Ovary (tissue), 3 donors: Measurements from ENCODE around the gene GRID1.

Experiments
- POLR2A ChIP-seq: fragments of 450-650 bp; IDR thresholded peaks from one replicate; pipeline ENCODE4 v1.6.1; 2017; ENCODE audit warnings: antibody characterized with exemption, mild to moderate bottlenecking, moderate library complexity
- TF ChIP-seq, protein P1 (sequence below), 3 donors: fragments of 450-650 bp in 2 of 3; fragments of 200-600 bp in 1 of 3; IDR thresholded peaks; one replicate each; pipeline versions ENCODE4 v1.5.1 to v1.8.0; 2016 to 2022; ENCODE audit warnings: antibody characterized with exemption in 3 of 3, mild to moderate bottlenecking in 1 of 3
- donor health status: DM: no; HTN: no; CAD: no.

DNA sequence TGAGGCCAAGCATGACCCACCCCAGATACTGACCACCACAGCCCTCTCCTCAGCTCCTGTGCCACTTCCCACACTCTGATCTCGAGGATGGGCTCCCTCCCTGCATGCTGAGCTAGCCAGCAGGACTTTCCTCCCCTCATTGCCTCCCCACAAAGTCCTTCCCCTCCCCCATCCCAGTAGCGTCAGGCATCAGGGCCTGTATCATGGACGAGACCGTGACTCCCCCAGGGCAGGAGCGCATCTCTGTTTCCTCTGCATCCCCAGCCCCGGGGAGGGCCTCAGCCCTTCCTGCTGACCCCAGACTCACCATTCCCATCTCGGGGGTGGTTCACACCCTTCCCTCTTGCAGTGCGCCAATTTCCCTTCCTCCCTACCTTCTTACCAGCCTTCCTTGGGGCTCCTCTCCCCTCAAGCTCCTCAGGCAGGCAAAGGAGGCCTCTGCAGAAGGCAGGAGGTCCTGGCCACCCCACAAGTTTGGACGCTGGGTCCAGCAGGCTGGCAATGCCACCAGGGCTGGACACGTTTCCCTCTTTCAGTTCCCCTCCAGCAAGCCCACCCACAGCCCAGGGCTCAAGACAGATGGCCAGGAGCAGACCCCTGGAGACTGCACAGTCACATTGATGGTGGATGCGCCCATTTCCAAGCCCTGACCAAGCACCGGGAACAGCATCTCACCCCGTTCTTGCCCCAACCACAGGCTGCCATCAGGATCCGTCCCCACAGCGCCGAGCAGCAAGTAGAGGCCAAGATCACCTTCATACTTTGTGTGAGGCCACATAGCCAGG lies 36.5 kb downstream of the GRID1 start:
- no peak for TF ChIP-seq POLR2A
- TF ChIP-seq, protein P1, sequence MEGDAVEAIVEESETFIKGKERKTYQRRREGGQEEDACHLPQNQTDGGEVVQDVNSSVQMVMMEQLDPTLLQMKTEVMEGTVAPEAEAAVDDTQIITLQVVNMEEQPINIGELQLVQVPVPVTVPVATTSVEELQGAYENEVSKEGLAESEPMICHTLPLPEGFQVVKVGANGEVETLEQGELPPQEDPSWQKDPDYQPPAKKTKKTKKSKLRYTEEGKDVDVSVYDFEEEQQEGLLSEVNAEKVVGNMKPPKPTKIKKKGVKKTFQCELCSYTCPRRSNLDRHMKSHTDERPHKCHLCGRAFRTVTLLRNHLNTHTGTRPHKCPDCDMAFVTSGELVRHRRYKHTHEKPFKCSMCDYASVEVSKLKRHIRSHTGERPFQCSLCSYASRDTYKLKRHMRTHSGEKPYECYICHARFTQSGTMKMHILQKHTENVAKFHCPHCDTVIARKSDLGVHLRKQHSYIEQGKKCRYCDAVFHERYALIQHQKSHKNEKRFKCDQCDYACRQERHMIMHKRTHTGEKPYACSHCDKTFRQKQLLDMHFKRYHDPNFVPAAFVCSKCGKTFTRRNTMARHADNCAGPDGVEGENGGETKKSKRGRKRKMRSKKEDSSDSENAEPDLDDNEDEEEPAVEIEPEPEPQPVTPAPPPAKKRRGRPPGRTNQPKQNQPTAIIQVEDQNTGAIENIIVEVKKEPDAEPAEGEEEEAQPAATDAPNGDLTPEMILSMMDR (IDR thresholded peaks at IDR 0.05) = no peak
